ENCODE measurements around the gene ANKS6. TPM values are rescaled to one million over a fixed set of nuclear protein-coding genes. Genes with fewer than 3 reads are reported as not detected.

Gene ANKS6
- total RNA-seq, 1 donor from 2014 or later, result 11.1 TPM

GRCh38 chr9:98784831-98785806 is 11.2 kb downstream of the ANKS6 start:
- intact Hi-C loops (cut with micrococcal nuclease), result no loop called here
- Mint-ChIP-seq H3K4me1 (ENCODE audit: low read depth) (no peaks in the 10 kb centered on the region), H3K36me3 (ENCODE audit: low read depth) (no peaks in the 10 kb centered on the region), H3K9me3 (no peaks in the 10 kb centered on the region), H3K27me3 (ENCODE audit: insufficient read depth) (no peaks in the 10 kb centered on the region), H3K27ac (no peak overlapping the region), H3K4me3 (no peak overlapping the region)
- no peak for DNase-seq (ENCODE audit: low spot score)

- Mint-ChIP-seq H3K27ac (no peak overlapping the region), H3K9me3 (no peaks in the 10 kb centered on the region), H3K27me3 (ENCODE audit: insufficient read depth) (no peaks in the 10 kb centered on the region), H3K4me3 (no peak overlapping the region), H3K4me1 (ENCODE audit: low read depth) (no peaks in the 10 kb centered on the region), H3K36me3 (ENCODE audit: low read depth) (no peaks in the 10 kb centered on the region)
- DNase-seq (ENCODE audit: low spot score), result no peak
- intact Hi-C loops (cut with micrococcal nuclease), result no loop called here
These were observed 12.7 kb downstream of the ANKS6 start for GRCh38 chr9:98783518-98784226.

DNA sequence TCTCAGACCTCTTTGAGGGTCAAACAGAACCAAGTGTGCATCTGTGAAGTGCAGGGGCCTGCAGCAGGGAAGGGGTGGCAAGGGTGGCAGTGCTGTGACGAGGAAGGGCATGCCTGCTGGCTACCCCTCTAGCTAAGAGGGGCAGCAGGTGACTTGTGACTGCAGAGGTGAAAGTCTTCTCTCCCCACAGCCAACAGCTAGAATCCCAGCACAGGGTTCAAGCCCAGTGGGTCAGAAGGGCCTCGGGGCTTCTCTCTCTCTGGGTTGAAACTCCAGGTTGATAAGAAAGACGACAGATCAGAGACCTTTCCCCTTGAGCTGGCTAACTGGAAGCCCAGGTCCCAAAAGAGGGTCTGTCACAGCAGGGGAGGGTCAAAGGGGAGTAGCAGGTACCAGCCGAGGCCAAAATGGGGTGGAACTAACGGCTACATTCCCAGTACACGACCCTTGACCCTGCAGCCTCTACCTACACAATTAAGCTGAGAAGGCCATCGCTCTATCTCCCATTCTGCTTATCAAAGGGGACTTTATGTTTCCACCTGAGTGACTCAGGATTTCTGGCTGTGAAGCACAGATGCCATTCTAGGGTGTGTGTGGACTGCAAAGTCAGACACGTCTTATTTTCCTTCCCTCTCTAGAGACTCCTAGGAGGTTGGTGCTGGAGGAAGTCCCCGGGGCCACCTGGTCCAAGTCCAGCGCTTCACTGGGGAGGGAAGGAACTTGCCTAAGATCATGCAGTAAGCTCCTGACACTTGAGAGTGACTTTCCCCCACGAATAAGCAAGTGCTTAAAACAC is 14.6 kb downstream of the ANKS6 start:
- no peaks in the 10 kb centered on the region for H3K27me3 Mint-ChIP-seq (ENCODE audit: insufficient read depth)
- intact Hi-C loops (cut with micrococcal nuclease), result no loop called here
- H3K27ac Mint-ChIP-seq, result no peak overlapping the region
- no peak overlapping the region for H3K4me3 Mint-ChIP-seq
- no peaks in the 10 kb centered on the region for H3K4me1 Mint-ChIP-seq (ENCODE audit: low read depth)
- H3K9me3 Mint-ChIP-seq, result no peaks in the 10 kb centered on the region
- H3K36me3 Mint-ChIP-seq (ENCODE audit: low read depth), result no peaks in the 10 kb centered on the region
- DNase-seq (ENCODE audit: low spot score), result no peak

GRCh38 chr9:98780059-98780749 is 16.2 kb downstream of the ANKS6 start:
- intact Hi-C loops (cut with micrococcal nuclease), result no loop called here
- no peak for DNase-seq (ENCODE audit: low spot score)
- H3K27ac Mint-ChIP-seq, result no peak overlapping the region
- no peak overlapping the region for H3K4me3 Mint-ChIP-seq
- no peaks in the 10 kb centered on the region for H3K27me3 Mint-ChIP-seq (ENCODE audit: insufficient read depth)
- H3K4me1 Mint-ChIP-seq (ENCODE audit: low read depth), result no peaks in the 10 kb centered on the region
- no peaks in the 10 kb centered on the region for H3K9me3 Mint-ChIP-seq
- no peaks in the 10 kb centered on the region for H3K36me3 Mint-ChIP-seq (ENCODE audit: low read depth)

GRCh38 chr9:98778711-98779530 is 17.4 kb downstream of the ANKS6 start:
- DNase-seq (ENCODE audit: low spot score), result no peak
- Mint-ChIP-seq H3K4me3 (no peak overlapping the region), H3K27ac (no peak overlapping the region), H3K27me3 (ENCODE audit: insufficient read depth) (no peaks in the 10 kb centered on the region), H3K36me3 (ENCODE audit: low read depth) (no peaks in the 10 kb centered on the region), H3K4me1 (ENCODE audit: low read depth) (no peaks in the 10 kb centered on the region), H3K9me3 (no peaks in the 10 kb centered on the region)
- intact Hi-C loops (cut with micrococcal nuclease), result loop anchor here (10.0 kb wide), 1 partner anchor 234 kb away; no protein-coding TSS in a partner anchor

DNA sequence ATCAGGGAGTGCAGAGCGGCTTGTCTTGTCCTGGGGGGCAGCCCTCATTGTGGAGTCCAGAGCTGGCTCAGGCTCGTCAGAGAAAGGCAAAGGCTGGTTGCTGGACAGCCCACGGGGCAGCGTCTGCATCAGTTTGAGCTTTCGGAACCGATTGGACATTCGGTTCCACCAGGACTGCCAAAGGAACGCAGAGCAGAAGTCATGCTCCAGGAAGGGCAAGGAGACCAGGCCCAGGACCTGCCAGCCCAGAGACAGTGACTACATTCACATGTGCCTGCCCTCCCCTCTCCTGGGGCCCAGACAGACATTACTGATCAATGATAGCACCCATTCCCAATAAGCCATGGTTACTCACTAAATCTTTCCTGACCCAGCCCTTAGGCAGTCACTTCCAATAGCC is 18.1 kb downstream of the ANKS6 start:
- Mint-ChIP-seq H3K4me3 (no peak overlapping the region), H3K4me1 (ENCODE audit: low read depth) (no peaks in the 10 kb centered on the region), H3K36me3 (ENCODE audit: low read depth) (no peaks in the 10 kb centered on the region), H3K27me3 (ENCODE audit: insufficient read depth) (no peaks in the 10 kb centered on the region), H3K27ac (no peak overlapping the region), H3K9me3 (no peaks in the 10 kb centered on the region)
- DNase-seq (ENCODE audit: low spot score), result no peak
- intact Hi-C loops (cut with micrococcal nuclease), result loop anchor here (10.0 kb wide), 1 partner anchor 233 kb away; no protein-coding TSS in a partner anchor

DNA sequence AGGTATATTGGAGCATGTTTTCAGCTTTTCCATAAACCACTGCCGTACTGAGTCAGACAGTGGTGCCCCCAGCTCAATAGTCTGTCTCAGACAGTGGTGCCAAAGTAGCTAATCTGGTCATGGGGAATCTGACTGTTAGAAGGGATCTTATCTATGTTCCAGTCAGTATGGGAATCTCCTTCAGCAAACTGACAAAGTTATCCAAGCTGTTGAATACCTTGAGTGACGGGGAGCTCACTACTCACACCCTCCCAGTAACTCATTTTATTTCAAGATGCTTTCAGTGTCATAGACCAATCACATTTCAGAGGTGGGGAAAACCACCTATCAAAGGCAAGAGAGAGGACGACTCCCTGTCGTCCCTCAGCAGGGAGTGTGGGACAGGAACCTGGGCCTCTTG is 18.7 kb downstream of the ANKS6 start:
- Mint-ChIP-seq H3K36me3 (ENCODE audit: low read depth) (no peaks in the 10 kb centered on the region), H3K27ac (no peak overlapping the region), H3K4me1 (ENCODE audit: low read depth) (no peaks in the 10 kb centered on the region), H3K4me3 (no peak overlapping the region), H3K9me3 (no peaks in the 10 kb centered on the region), H3K27me3 (ENCODE audit: insufficient read depth) (no peaks in the 10 kb centered on the region)
- DNase-seq (ENCODE audit: low spot score), result no peak
- intact Hi-C loops (cut with micrococcal nuclease), result loop anchor here (10.0 kb wide), 1 partner anchor 233 kb away; no protein-coding TSS in a partner anchor

- intact Hi-C loops (cut with micrococcal nuclease), result loop anchor here (1.0 to 10.0 kb wide), 2 partner anchors 231 to 461 kb away; no protein-coding TSS in a partner anchor
- Mint-ChIP-seq H3K27ac (no peak overlapping the region), H3K36me3 (ENCODE audit: low read depth) (no peaks in the 10 kb centered on the region), H3K4me3 (no peak overlapping the region), H3K4me1 (ENCODE audit: low read depth) (no peaks in the 10 kb centered on the region), H3K27me3 (ENCODE audit: insufficient read depth) (no peaks in the 10 kb centered on the region), H3K9me3 (no peaks in the 10 kb centered on the region)
- no peak for DNase-seq (ENCODE audit: low spot score)
These were observed 20.4 kb downstream of the ANKS6 start for GRCh38 chr9:98775831-98776441.

- Mint-ChIP-seq H3K27me3 (ENCODE audit: insufficient read depth) (no peaks in the 10 kb centered on the region), H3K9me3 (no peaks in the 10 kb centered on the region), H3K4me1 (ENCODE audit: low read depth) (no peaks in the 10 kb centered on the region), H3K36me3 (ENCODE audit: low read depth) (no peaks in the 10 kb centered on the region), H3K27ac (no peak overlapping the region), H3K4me3 (no peak overlapping the region)
- DNase-seq (ENCODE audit: low spot score), result no peak
- intact Hi-C loops (cut with micrococcal nuclease), result loop anchor here (10.0 kb wide), 1 partner anchor 230 kb away; no protein-coding TSS in a partner anchor
These were observed 21.6 kb downstream of the ANKS6 start for GRCh38 chr9:98774746-98775145.

GRCh38 chr9:98773721-98774120 is 22.6 kb downstream of the ANKS6 start:
- no peaks in the 10 kb centered on the region for H3K36me3 Mint-ChIP-seq (ENCODE audit: low read depth)
- no peak overlapping the region for H3K27ac Mint-ChIP-seq
- intact Hi-C loops (cut with micrococcal nuclease), result loop anchor here (10.0 kb wide), 1 partner anchor 229 kb away; no protein-coding TSS in a partner anchor
- no peak for DNase-seq (ENCODE audit: low spot score)
- H3K4me1 Mint-ChIP-seq (ENCODE audit: low read depth), result no peaks in the 10 kb centered on the region
- no peaks in the 10 kb centered on the region for H3K9me3 Mint-ChIP-seq
- H3K27me3 Mint-ChIP-seq (ENCODE audit: insufficient read depth), result no peaks in the 10 kb centered on the region
- H3K4me3 Mint-ChIP-seq, result no peak overlapping the region
